HG02870 (cell line): ENCODE measurements around the gene RAB10.
A peak's percentile ranks its signal among the peaks of the same experiment; 100 is the strongest.
"Not testable (repeated sequence)": the region's sequence is repeated elsewhere in the genome, so short reads cannot be mapped to it uniquely, and the experiment has no call there.

Experiments
- ATAC-seq: cut with Tn5 transposase; IDR thresholded peaks from one replicate; pipeline ENCODE4 v1.9.1; 2021; ENCODE audit warnings: mild to moderate bottlenecking, moderate library complexity; ENCODE audit not compliant: unreplicated experiment

The RAB10 gene

DNA sequence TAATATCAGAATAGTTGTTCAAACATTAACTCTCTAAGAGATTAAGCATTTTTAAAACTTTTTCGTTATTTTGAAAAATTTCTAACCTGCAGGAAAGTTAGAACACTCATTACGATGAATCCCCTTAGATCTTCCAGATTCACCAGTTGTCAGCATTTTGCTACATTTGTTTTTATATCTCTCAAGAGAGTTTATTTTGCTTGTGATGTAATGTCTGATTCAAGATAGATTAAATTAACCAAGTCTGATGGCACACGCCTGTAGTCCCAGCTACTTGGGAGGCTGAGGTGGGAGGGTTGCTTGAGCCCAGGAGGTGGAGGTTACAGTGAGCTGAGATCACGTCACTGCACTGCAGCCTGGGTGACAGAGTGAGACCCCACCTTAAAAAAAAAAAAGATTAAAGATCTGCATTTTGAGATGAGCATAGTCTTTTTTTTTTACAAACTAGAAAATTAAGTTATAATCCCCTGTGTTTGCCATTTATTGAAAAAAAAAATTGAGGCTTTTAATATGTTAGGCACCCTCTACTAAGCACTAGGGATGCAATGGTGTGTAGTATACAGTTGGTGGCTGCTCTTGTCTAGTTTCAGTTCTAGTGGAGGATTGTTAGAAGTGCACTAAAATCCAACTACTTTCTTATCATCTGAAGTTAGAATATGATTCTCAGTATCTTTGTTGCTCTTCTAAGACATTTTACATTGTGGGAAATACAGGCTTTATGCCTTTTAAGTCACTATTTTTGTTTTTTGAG lies 20.9 kb downstream of the RAB10 start:
- ATAC-seq, result no peak

DNA sequence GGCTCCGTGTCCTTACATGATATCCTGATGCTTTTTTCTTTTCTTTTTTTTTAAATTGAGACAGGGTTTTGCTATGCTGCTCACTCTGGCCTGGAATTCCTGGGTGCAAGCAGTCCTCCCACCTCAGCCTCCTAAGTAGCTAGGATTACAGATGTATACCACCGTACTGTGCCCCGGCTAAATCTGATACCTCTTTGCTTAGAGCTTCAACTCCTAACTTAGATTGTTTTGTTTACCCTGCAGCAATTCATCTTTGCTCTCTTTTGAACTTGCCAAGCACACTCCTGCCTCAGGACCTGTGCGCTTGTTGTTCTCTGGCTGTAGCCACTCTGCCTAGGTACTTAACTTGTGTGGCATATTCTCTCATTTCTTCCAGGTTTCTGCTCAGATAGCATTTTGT lies 24.5 kb downstream of the RAB10 start:
- no peak for ATAC-seq

DNA sequence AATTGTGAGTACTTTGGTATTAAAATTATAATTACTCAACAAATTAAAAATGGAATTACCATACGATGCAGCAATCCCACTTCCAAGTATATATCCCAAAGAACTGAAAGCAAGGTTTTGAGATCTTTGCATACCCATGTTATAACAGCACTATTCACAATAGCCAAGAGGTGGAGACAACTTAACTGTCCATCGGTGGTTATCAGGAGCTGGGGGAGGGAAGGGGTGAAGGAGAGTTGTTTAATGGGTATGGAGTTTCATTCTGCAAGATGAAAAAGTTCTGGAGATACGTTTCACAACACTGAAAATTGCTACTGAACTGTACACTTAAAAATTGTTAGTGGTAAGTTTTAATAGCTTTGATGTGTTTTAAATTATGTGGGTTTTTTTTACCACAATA lies 25.7 kb downstream of the RAB10 start:
- no peak for ATAC-seq

DNA sequence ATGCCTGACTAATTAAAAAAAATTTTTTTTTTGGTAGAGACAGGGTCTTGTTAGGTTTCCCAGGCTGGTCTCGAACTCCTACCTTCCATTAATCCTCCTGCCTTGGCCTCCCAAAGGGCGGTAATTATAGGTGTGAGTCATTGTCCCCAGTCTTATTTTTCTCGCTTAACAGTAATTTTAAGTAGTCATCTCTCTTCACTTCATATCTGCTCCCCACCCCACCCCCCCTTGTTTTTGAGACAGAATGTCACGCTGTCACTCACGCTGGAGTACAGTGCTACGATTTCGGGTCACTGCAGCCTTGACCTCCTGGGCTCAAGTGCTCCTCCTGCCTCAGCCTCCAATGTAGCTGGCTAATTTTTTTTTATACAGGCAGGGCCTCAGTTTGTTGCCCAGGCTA lies 27.7 kb downstream of the RAB10 start:
- no peak for ATAC-seq

DNA sequence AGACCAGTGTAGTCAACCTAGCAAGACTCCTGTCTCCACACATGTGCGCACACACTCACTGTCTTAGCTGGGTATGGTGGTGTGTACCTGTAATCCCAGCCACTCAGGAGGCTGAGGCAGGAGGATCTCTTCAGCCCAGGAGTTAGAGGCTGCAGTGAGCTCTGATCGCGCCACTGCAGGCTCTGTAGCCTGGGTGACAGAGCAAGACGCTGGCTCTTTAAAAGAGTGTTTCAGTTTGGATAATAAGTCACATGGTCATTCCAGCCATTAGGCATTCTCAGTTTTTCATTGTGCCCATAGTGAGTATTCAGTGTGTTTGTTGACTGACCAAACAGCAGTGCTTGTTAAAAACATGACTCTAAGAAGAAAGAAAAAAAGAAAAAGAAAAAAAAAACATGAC lies 31.0 kb downstream of the RAB10 start:
- ATAC-seq, result no peak

DNA sequence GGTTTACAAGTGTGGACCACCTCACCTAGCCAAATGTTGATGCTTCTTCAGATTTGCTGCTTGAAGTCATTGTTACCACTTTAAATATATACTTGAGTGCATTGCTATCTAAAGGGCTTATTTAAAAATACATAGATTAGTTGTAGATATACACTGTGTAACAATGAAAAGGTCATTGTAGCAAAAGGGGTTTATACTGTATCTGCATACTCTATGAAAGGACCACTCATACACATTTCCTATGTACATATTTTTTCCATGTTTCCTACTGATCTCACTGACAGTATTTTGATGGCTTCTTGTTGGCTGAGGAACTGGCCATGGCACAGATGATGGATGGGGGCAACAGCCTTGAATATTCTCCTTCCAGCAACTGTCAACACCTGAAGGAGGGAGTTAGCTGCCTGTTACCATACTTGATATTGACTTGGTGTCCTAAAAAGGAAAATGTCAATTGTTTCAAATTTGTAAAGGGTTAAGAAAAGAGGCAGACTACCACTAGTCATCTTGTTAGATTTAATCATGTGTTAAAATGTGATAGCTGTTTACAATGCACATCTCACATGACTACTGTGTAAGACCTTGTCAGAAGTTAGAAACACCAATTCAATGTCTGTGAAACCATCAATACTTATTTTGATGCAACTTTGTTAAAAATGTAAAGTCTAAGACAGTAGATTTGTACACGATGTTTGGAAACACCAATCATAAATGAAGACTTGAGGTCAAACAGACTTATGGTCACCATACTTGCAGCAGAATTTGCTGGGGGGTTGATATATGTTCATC lies 33.5 kb downstream of the RAB10 start:
- ATAC-seq, result no peak

DNA sequence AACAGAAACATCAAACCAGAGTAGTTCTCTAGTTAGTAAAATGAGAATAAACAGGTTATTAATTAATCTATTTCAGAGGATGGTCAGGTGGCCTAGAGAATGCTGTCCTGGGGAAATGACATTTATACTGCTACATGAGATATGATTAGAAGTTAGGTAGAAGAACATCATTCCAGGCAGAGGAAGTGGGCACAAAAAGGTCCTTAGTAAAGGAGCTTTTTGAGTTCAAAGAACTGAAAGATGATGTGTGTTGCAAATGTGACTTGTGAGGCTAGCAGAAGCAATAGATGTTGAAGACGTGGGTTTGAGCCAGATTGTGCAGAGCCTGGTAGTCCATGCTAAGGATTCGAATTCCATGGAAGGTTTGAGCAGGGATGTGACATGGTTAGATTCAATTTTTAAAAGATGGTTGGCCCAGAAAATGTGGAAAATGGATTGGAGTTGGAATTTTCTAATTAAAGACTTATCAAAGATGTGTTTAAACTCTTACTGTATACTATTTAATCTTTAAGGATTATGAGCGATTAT lies 34.2 kb downstream of the RAB10 start:
- no peak for ATAC-seq

DNA sequence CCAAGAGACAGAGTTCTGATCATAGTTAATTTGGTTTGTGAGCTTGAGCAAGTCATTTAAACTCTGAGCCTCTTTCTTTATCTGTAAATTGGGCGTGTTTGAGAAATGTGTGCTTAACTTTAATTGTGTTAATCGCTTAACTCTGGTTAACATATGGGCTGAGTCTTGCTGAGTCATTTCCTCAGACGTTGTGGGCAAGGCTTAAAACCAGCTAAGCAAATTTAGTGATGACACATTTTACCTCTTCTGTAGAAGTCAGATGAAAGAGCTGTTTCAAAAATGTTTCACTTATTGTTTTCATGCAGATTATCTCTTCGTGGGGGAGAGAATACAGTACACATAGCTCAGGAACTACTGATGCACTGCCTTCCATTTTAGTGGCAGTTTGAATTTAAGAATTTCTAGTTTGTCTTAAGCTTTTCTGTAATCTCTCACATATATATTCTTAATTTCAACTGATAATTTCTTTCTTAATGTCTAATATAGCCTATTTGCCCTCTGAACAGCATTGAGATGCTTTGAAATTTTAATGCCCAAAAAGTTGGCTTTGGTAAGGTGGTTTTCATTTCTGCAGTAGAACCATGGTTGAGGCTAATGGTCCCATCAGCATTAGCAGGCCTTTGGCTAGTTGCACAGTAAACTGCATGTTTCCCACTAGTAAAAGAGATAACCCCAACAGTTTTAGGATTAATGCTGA lies 34.9 kb downstream of the RAB10 start:
- peak; percentile 80 for ATAC-seq

DNA sequence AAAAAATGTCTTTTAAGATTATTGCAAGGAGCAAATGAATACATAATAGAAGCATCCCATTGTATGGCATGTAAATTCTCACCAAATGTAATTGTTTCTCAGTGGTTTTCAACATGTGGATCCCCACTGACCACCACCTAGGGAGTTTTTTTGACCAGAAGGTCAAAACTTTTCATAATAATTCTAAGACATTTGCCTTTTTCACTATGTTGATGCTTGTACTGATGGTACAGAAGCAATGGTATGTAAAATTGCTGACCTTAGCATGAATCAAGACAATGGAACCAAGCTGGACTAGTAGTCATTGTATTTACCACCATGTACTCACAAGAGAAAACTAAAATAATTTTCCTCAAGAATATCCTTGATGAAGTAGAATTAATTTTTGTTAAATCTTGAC lies 36.8 kb downstream of the RAB10 start:
- no peak for ATAC-seq

DNA sequence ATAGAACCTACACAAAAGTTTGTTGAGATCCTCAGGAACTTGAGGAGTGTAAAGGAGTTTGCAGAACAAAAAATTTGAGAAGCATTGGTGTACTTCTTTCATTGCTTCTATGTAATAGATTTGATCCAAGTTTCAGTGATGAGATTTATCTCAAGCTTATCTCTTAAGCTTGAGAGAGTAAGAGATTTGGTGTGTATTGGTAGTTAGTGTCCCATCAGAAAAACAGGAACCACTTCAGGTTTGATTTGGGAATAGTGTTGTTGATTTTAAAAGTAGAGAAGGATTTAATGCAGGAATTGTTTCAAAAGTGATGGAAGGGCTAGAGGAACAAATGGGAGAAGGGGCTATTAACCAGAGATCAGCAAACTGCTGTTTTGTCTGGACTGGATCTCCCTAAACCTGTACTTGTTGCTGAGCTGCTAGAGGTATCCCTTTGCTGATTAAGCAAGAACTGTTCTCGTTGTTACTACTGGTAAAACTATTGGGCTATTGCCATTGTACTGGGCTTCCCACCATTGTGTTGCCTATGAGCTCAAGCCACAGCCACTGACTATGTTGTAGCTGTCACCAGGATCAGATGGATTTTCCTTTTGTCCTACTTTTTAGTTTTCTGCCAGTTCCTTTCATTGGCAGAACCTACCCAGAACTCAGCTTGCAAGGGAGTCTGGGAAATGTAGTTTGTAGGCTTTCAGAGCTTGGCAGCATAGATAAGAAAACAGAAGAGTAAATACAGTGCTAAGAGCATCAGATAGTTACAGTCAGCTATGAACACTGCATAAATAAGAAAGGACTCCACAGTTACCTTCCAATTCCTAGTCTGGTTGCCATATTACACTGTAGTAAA lies 39.3 kb downstream of the RAB10 start:
- no peak for ATAC-seq

DNA sequence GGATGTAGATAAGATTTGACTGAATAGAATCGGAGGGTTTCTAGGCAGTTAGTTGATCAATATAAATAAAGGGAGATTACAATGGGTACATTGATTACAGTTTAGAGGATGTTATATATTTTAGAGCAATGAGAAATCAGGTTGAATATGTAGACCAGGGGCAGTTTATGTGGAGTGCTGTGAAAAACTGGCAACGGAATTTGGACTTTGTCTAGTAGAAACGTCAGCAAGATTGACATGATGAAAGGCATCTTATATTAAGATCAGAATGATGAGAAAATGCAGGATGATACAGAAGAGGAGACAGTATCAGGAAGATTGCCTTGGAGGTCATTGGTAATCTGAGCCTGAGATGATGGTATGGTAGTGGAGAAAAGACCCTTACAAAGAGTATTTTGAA lies 39.9 kb downstream of the RAB10 start:
- ATAC-seq, result no peak

DNA sequence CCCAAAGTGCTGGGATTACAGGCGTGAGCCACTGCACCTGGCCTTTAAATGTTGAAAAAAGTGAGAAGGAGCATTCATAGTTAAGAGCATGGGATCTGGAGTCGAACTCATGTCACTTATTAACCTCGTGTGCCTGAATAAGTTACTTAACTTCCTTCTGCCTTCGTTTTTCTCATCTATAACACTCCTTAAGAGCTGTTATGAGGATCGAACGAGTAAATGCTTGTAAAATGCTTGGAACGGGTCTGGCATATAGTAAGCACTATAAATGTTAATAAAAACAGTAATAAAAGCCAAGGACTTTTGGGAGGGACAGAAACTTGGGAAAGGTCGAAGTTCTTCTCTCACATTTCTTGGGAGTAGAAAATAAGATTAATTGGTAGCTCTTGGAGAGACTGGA lies 40.8 kb downstream of the RAB10 start:
- no peak for ATAC-seq

DNA sequence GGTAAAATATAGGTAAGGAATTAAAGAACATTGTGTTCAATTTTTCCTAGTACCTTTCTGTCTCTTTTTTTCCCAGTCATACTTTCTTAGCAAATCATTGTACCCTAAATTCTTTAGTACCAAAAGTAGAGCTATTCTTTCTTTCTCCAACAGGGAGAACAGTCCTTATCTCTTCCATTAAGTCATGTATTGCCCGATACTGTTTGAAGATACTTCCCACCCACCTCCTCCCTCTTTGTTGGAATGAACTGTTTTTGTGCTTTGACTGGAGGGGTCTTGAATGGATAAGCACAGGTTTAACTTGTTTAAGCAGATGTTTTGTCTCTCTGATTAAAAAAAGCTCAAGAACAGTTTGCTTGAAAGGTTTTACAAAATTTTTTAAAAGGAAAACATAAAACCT lies 41.3 kb downstream of the RAB10 start:
- no peak for ATAC-seq

DNA sequence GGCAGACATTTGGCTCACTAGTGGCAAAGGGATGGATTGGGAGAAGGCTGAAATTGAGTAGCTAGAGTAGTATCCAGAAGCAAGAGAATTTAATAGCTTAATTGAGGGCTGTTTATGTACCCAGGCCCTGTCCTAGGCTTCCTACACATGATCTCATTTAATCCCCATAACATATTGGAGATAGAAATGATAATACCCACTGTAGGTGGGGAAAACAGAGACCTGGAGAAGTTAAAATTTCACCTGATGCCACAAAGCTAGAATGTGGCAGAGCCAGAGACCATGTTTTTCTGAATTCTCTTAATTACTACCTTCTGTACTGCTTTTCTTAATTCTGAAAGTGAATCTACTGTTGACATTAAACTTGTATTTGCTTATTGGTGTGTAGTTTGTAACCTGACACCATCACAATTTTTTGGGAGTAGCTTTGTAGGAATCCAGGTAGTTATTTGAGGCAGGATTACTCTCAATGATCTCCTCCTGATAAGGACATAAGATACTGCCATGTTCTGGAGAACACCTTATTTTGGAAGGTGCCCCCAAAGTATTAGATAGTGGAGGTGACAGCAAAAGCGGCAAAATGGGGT lies 42.2 kb downstream of the RAB10 start:
- ATAC-seq, result no peak

DNA sequence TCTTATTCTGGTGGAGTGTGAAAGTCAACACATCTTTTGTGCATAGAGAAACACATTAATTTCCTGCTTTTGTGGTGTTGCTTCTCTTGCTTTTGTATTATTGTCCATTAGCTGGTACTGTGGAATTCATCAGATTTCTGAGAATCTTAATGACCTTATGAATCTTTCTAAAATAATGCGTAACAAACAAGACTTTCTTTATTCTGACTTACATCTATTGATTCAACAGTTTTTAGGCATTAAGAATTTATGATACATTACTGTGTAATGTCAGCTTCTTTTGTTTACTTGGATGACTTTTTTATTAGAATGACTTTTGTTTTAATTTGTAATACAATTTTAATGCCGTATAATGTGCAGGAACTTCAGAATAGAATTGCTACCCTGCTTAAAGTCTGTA lies 43.4 kb downstream of the RAB10 start:
- no peak for ATAC-seq

DNA sequence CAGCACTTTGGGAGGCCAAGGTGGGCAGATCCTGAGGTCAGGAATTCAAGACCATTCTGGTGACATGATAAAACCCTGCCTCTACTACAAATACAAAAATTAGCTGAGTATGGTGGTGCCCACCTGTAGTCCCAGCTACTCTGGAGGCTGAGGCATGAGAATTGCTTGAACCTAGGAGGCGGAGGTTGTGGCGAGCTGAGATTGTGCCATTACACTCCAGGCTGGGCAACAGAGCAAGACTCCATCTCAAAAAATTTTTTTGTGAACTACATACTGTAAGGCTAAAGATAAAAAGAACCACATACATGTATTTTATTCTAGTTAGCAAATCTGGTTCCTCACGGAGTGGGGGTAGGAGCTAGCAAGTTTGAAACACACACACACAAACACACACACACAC lies 45.1 kb downstream of the RAB10 start:
- ATAC-seq, result no peak

DNA sequence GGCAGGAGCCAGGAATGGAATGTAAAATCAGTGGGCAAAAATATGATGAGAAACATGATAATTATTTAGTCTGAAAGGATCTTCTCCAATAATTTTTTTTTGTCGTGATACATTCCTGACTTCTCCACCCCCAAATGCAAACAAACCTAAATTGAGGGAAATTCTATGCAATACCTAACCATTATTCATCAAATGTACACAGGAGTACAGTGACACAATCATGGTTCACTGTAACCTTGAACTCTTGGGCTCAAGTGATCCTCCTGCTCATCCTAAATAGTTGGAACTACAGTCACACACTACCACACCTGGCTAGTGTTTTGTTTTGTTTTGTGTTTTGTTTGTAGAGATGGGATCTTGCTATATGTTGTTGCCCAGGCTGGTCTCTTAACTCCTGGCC lies 46.5 kb downstream of the RAB10 start:
- no peak for ATAC-seq

DNA sequence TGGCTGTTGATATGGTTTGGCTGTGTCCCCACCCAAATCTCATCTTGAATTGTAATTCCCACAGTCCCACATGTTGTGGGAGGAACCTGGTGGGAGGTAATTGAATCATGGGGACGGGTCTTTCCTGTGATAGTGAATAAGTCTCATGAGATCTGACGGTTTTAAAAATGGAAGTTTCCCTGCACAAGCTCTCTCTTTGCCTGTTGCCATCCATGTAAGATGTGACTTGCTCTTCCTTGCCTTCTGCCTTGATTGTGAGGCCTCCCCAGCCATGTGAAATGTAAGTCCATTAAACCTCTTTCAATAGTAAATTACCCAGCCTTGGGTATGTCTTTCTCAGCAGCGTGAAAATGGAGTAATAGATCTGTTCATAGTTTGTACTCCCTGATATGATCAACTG lies 47.0 kb downstream of the RAB10 start:
- not testable (repeated sequence) for ATAC-seq

DNA sequence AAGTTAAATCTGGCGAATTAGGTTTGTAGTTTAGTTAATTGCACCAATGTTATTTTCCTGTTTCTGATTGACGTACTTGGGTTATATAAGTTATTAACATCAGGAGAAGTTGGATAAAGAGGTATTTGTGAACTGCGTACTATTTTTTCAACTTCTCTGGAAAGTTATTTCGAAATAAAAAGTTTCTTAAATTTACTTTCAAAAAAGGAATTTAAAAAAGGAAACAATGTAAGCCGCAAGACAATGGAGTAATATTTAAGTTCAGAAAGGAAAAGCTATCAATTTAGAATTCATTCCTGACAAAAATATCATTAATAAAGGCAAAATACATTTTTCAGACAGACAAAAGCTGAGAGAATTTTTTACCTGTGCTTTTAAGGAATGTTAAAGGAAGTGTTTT lies 47.7 kb downstream of the RAB10 start:
- ATAC-seq, result no peak

DNA sequence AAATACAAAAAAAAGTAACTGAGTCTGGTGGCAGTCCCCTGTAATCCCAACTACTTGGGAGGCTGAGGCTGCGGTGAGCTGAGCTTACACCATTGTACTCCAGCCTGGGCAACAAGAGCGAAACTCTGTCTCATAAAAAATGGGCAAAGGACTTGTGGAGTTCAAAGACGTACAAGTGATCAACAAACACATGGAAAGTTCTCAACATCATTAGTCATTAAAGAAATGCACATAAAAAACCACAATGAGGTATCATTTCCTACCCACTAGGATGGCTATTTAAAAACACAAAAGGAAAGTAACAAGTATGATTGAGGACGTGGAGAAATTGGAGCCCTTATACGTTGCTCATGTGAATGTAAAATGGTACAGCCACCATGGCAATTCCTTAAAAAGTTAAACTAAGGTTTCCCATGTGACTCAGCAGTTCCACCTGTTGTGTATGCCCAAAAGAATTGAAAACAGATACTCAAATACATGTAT lies 52.3 kb downstream of the RAB10 start:
- ATAC-seq, result no peak
